Mesodermal cell (in vitro differentiated cells): ENCODE results near the gene CD22.

Source experiments
- H3K27ac ChIP-seq: 2 replicates; pipeline ENCODE4 v1.7.0; 2013; ENCODE audit warnings: mild to moderate bottlenecking, low read depth, low read length, moderate library complexity; ENCODE audit not compliant: severe bottlenecking
- H3K36me3 ChIP-seq: 2 replicates; pipeline ENCODE4 v1.7.1; 2013; ENCODE audit warnings: mild to moderate bottlenecking, low read length, moderate library complexity; ENCODE audit not compliant: control insufficient read depth, insufficient read depth
- H3K4me1 ChIP-seq: one replicate; pipeline ENCODE4 v1.7.1; 2013; ENCODE audit warnings: mild to moderate bottlenecking, low read length; ENCODE audit not compliant: insufficient read depth, control insufficient read depth, poor library complexity, severe bottlenecking
- H3K4me3 ChIP-seq: 2 replicates; pipeline ENCODE4 v1.7.0; 2013; ENCODE audit warnings: low read length, control low read depth, mild to moderate bottlenecking; ENCODE audit not compliant: insufficient read depth, poor library complexity, severe bottlenecking; ENCODE audit errors: extremely low read depth
- H3K9me3 ChIP-seq: 2 replicates; pipeline ENCODE4 v1.7.1; 2013; ENCODE audit warnings: mild to moderate bottlenecking, low read length, moderate library complexity; ENCODE audit not compliant: control insufficient read depth
- WGBS, 2 experiments: methylation state at CpG; one replicate each; pipeline ENCODE4 v1.1.5; 2013; ENCODE audit warnings: missing lambda C conversion rate in 2 of 2; ENCODE audit not compliant: insufficient coverage in 2 of 2; 5-methylcytosine and 5-hydroxymethylcytosine counted together

Gene CD22

GRCh38 chr19:35315883-35316282 is 13.1 kb upstream of the CD22 start:
- H3K36me3 ChIP-seq = no peaks in the 10 kb centered on the region
- no peak overlapping the region for H3K27ac ChIP-seq
- WGBS, 2 experiments = 90 to 93% methylated on average over 7 of the region's 9 CpGs
- H3K9me3 ChIP-seq = no peaks in the 10 kb centered on the region
- H3K4me3 ChIP-seq = no peak overlapping the region
- peaks cover 10% of the 10 kb centered on the region for H3K4me1 ChIP-seq

DNA sequence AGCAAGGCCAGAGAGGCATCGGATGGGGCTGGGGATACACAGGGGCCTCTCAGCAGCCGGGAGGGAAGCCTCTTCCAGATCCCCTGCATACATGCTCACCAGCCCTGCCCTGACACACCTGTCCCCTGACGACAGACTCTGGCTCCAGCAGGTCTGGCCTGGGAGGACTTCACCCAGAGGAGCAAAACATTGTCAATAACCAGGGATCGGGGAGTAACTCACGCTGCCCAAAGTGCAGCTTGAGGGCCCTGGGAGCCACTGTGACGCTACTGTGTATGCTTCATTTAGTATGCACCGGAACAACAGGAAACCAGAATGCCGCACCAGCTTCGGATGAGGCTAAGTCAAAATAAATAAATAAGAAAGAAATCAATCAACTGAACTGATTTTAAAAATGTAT is 12.4 kb upstream of the CD22 start:
- Histone ChIP-seq H3K36me3 (no peaks in the 10 kb centered on the region), H3K9me3 (no peaks in the 10 kb centered on the region), H3K4me3 (no peak overlapping the region), H3K4me1 (peaks cover 10% of the 10 kb centered on the region), H3K27ac (no peak overlapping the region)
- WGBS, 2 experiments = 90% methylated on average over 4 to 5 of the region's 9 CpGs

DNA sequence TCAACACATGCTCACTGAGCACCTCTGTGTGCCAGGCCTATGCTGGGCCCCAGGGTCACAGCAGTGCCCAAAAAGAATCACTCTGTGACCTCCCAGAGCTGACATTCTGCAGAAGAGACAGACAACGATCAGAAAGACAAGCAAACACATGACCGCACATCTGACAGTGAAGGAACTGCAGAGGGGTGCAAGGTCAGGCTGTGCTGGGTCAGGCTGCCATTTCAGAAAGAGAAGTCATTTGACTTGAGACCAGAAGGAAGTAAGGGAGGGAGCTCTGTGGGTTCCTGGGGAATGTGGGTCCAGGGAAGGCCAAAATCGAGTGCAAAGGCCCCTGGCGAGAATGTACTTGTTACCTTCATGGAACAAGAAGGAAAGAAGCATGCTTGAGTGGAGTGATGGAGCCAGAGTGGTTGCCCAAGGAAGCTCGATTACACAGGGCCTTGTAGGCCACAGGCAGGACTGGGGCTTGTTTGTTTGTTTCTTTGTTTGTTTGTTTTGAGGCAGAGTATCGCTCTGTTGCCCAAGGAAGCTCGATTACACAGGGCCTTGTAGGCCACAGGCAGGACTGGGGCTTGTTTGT is 11.4 kb upstream of the CD22 start:
- peaks cover 10% of the 10 kb centered on the region for H3K4me1 ChIP-seq
- 86 to 87% methylated on average over 7 of the region's 7 CpGs for WGBS, 2 experiments
- H3K27ac ChIP-seq = no peak overlapping the region
- H3K4me3 ChIP-seq = no peak overlapping the region
- H3K9me3 ChIP-seq = no peaks in the 10 kb centered on the region
- H3K36me3 ChIP-seq = no peaks in the 10 kb centered on the region

DNA sequence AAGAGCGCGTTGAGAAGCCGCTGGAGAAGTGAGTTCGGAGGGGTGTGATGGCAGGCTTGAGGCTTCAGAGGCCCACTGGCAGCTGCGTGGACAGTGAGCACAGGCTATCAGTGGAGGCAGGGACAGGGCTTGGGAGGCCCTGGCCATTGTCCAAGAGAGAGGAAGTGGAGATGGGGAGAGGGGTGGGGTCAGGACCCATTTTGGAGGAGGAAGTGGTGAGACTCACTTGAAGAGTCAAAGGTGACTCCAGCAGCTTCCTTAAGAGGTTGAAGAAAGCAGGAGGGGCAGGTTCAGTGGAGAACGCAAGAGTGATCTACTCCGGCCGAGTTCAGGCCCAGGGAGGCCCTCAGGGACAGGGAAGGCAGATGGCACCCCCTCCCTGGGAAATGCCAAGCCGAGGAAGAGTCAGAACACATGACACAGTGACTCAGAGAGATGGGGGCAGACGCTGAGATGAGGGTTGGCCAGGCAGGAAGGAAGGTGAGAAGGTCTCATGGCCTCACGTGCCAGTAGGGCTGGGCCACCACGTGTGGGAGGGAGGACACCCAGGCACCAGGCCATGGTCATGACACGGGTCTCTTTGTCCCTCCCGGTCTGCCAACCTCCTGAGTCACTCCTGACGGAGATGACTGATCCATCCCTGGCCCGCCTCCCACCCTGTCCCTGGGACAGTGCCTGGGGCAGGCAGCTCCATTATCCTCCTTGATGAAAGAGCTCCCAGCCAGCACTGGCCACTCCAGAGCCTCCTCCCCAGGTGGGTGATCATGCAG is 10.1 kb upstream of the CD22 start:
- H3K9me3 ChIP-seq = no peaks in the 10 kb centered on the region
- H3K4me1 ChIP-seq = peaks cover 10% of the 10 kb centered on the region
- H3K27ac ChIP-seq = no peak overlapping the region
- no peak overlapping the region for H3K4me3 ChIP-seq
- 86 to 92% methylated on average over 14 to 15 of the region's 16 CpGs for WGBS, 2 experiments
- no peaks in the 10 kb centered on the region for H3K36me3 ChIP-seq

- Histone ChIP-seq H3K9me3 (no peaks in the 10 kb centered on the region), H3K27ac (no peak overlapping the region), H3K4me1 (peaks cover 10% of the 10 kb centered on the region), H3K36me3 (no peaks in the 10 kb centered on the region), H3K4me3 (no peak overlapping the region)
- WGBS, 2 experiments = 80 to 89% methylated on average over 6 to 9 of the region's 12 CpGs
These were observed 8.8 kb upstream of the CD22 start for GRCh38 chr19:35320065-35320713.

- Histone ChIP-seq H3K9me3 (no peaks in the 10 kb centered on the region), H3K36me3 (no peaks in the 10 kb centered on the region), H3K27ac (no peak overlapping the region), H3K4me1 (peaks cover 10% of the 10 kb centered on the region), H3K4me3 (no peak overlapping the region)
- 100% methylated on average over 1 of the region's 2 CpGs for WGBS, 2 experiments
These were observed 7.7 kb upstream of the CD22 start for GRCh38 chr19:35321291-35321690.

DNA sequence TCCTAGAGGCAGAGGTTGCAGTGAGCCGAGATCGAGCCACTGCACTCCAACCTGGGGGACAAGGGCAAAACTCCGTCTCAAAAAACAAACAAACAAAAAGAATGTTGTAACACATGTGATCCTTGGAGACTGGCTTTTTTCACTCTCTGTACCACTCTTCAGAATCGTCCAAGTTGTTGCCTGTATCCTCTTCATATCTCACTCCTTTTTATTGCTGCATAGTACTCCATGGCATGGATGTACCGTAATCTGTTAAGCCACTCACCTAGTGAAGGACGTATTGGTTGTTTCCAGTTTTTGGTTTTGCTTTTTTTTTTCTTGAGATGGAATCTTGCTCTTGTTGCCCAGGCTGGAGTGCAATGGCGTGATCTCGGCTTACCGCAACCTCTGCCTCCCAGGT is 7.0 kb upstream of the CD22 start:
- Histone ChIP-seq H3K36me3 (no peaks in the 10 kb centered on the region), H3K4me1 (peaks cover 10% of the 10 kb centered on the region), H3K9me3 (no peaks in the 10 kb centered on the region), H3K4me3 (no peak overlapping the region), H3K27ac (no peak overlapping the region)
- 93 to 95% methylated on average over 5 of the region's 9 CpGs for WGBS, 2 experiments

GRCh38 chr19:35327642-35328041 is 1.3 kb upstream of the CD22 start:
- Histone ChIP-seq H3K36me3 (no peaks in the 10 kb centered on the region), H3K4me1 (peaks cover 6% of the 10 kb centered on the region), H3K9me3 (no peaks in the 10 kb centered on the region), H3K4me3 (no peak overlapping the region), H3K27ac (no peak overlapping the region)
- WGBS, 2 experiments = 79 to 92% methylated on average over 2 to 3 of the region's 4 CpGs

- no peaks in the 10 kb centered on the region for H3K36me3 ChIP-seq
- no peak overlapping the region for H3K4me3 ChIP-seq
- H3K9me3 ChIP-seq = no peaks in the 10 kb centered on the region
- H3K4me1 ChIP-seq = peaks cover 6% of the 10 kb centered on the region
- WGBS, 2 experiments = 90 to 97% methylated on average over 3 to 4 of the region's 4 CpGs
- H3K27ac ChIP-seq = no peak overlapping the region
These were observed 336 bp downstream of the CD22 start for GRCh38 chr19:35329323-35329722.

DNA sequence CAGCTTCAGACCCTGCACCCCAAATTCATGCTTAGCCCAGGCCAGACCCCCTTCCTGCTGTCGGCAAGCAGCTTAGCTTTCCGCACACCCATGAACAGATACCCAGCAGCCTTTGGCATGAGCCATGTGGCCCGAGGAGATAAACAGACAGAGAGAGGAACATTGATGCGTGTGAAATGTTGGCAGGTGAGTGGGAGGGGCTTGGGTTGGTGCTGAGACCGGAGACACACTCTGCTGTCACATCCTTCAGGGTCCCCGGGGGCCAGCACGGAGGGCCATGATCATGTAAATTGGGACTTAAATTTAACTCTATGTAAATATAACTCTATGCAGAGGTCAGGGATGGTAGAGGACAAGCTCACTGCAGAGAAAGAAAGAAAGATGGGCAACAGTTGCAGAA is 1.5 kb downstream of the CD22 start:
- Histone ChIP-seq H3K36me3 (no peaks in the 10 kb centered on the region), H3K4me3 (no peak overlapping the region), H3K27ac (no peak overlapping the region), H3K4me1 (peaks cover 6% of the 10 kb centered on the region), H3K9me3 (no peaks in the 10 kb centered on the region)
- 91% methylated on average over 4 of the region's 7 CpGs; no CpG with 5 or more reads in 1 of the 2 experiments for WGBS, 2 experiments
